Calu3 (cell line): ENCODE results near the gene BACH2. TPM values are rescaled to one million over a fixed set of nuclear protein-coding genes. Genes with fewer than 3 reads are reported as not detected.

ENCODE experiments used
- BruUV-seq: library from RNA; stranded (reverse); fragments of 400-500 nt; replicated peaks from 2 replicates; lab custom pipeline; 2021; lab: Mats Ljungman, UMichigan
- CTCF ChIA-PET: fragments of 300-600 bp; sonication (Branson Sonifier 250); formaldehyde crosslinking; loops from one replicate; lab custom pipeline; 2022; ENCODE audit warnings: antibody characterized with exemption; lab: Charles Lee
- DNase-seq: peaks from one replicate; pipeline ENCODE4 v3.0.0; 2022
- H3K27ac Mint-ChIP-seq: one replicate; pipeline ENCODE4 v1.8.0; 2022; ENCODE audit warnings: mixed read lengths; ENCODE audit not compliant: unreplicated experiment
- H3K27me3 Mint-ChIP-seq: one replicate; pipeline ENCODE4 v1.8.0; 2022; ENCODE audit warnings: mixed read lengths; ENCODE audit not compliant: unreplicated experiment
- H3K36me3 Mint-ChIP-seq: one replicate; pipeline ENCODE4 v1.8.0; 2022; ENCODE audit warnings: mild to moderate bottlenecking, moderate library complexity, mixed read lengths; ENCODE audit not compliant: insufficient read depth, unreplicated experiment
- H3K4me1 Mint-ChIP-seq: one replicate; pipeline ENCODE4 v1.8.0; 2022; ENCODE audit warnings: mild to moderate bottlenecking, low read depth, mixed read lengths; ENCODE audit not compliant: unreplicated experiment
- H3K4me3 Mint-ChIP-seq: one replicate; pipeline ENCODE4 v1.8.0; 2022; ENCODE audit warnings: mild to moderate bottlenecking, low read depth, moderate library complexity, mixed read lengths; ENCODE audit not compliant: unreplicated experiment
- H3K9me3 Mint-ChIP-seq: one replicate; pipeline ENCODE4 v1.8.0; 2022; ENCODE audit warnings: low read depth, mixed read lengths; ENCODE audit not compliant: unreplicated experiment
- CTCF ChIP-seq: fragments of 200-600 bp; IDR thresholded peaks from one replicate; pipeline ENCODE4 v1.8.0; 2022; ENCODE audit warnings: antibody characterized with exemption; ENCODE audit not compliant: unreplicated experiment
- intact Hi-C: fragments of 100-400 bp; cut with micrococcal nuclease; formaldehyde crosslinking; loops from one replicate; pipeline ENCODE4 v1.10.0; 2022; ENCODE audit not compliant: unreplicated experiment
- total RNA-seq: library from RNA; stranded (reverse); gene quantifications from 2 replicates; pipeline ENCODE4 v1.2.3, GENCODE V29; 2022

The BACH2 gene
- total RNA-seq, 1 experiment from 2014 or later = 7.2 TPM

GRCh38 chr6:90294008-90294511 is 2.6 kb downstream of the BACH2 start:
- Mint-ChIP-seq H3K36me3 (peaks cover 19% of the 10 kb centered on the region), H3K9me3 (no peaks in the 10 kb centered on the region), H3K4me3 (no peak overlapping the region), H3K4me1 (peaks cover 8% of the 10 kb centered on the region), H3K27me3 (peaks cover 10% of the 10 kb centered on the region), H3K27ac (no peak overlapping the region)
- no peak for DNase-seq
- TF ChIP-seq CTCF = no peak
- CTCF ChIA-PET = no interaction called here
- intact Hi-C loops = no loop called here
- BruUV-seq = TSS peak; percentile 21

- CTCF ChIA-PET = no interaction called here
- intact Hi-C loops = no loop called here
- TF ChIP-seq CTCF = no peak
- DNase-seq = no peak
- peaks cover 10% of the 10 kb centered on the region for H3K27me3 Mint-ChIP-seq
- BruUV-seq = no TSS peak
- H3K9me3 Mint-ChIP-seq = no peaks in the 10 kb centered on the region
- H3K27ac Mint-ChIP-seq = no peak overlapping the region
- no peak overlapping the region for H3K4me3 Mint-ChIP-seq
- H3K36me3 Mint-ChIP-seq = peaks cover 19% of the 10 kb centered on the region
- H3K4me1 Mint-ChIP-seq = peaks cover 12% of the 10 kb centered on the region
These were observed 3.2 kb downstream of the BACH2 start for GRCh38 chr6:90293319-90293953.

GRCh38 chr6:90291565-90291964 is 5.1 kb downstream of the BACH2 start:
- no peak for TF ChIP-seq CTCF
- BruUV-seq = no TSS peak
- Mint-ChIP-seq H3K36me3 (peaks cover 11% of the 10 kb centered on the region), H3K4me1 (peaks cover 18% of the 10 kb centered on the region), H3K27me3 (peaks cover 10% of the 10 kb centered on the region), H3K4me3 (no peak overlapping the region), H3K9me3 (no peaks in the 10 kb centered on the region), H3K27ac (no peak overlapping the region)
- CTCF ChIA-PET = no interaction called here
- intact Hi-C loops = no loop called here
- no peak for DNase-seq

DNA sequence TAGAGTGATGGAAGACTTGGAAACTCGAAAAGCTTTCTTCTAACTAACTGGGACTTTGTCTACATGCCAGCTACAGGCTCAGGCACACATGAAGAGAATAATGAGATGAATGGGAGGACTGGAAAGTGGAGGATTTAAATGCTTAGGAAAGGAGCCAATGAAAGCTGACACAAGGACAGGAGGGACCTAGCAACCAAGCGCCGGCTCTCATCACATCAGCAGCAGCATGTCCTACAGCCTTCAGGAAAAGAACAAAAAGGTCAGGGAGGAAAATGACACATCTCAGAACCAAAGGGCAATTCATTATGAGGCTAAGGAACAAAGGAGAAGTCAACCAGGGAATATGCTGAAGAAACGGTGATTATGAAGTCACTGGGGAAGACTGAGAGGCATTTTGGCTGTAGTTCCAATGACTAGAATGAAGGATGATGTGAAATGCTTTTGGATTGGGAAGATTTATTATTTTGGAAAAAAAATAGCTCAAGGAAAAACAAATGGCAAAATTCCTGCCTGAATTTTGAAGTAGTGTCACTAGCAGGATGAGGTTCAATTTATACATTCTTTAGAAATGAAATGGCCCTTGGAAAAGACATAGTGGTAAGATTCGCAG is 5.7 kb downstream of the BACH2 start:
- Mint-ChIP-seq H3K27me3 (peaks cover 10% of the 10 kb centered on the region), H3K4me3 (no peak overlapping the region), H3K27ac (no peak overlapping the region), H3K4me1 (peaks cover 19% of the 10 kb centered on the region), H3K9me3 (no peaks in the 10 kb centered on the region), H3K36me3 (peaks cover 4% of the 10 kb centered on the region)
- intact Hi-C loops = no loop called here
- DNase-seq = no peak
- no peak for TF ChIP-seq CTCF
- no TSS peak for BruUV-seq
- CTCF ChIA-PET = no interaction called here
